ACC112 (cell line): Measurements from ENCODE around the gene RSF1.

Experiments
- H2AFZ ChIP-seq: fragments of 200-600 bp; sonication (generic); one replicate; pipeline ENCODE4 v1.6.0; 2017; ENCODE audit warnings: antibody characterized with exemption, low read length; ENCODE audit not compliant: unreplicated experiment
- H3K27ac ChIP-seq: fragments of 200-600 bp; sonication (generic); 2 replicates; pipeline ENCODE4 v1.5.1; 2014; ENCODE audit warnings: low read depth, mild to moderate bottlenecking, antibody characterized with exemption, low read length, moderate library complexity
- H3K27me3 ChIP-seq: fragments of 200-600 bp; sonication (generic); 2 replicates; pipeline ENCODE4 v1.6.1; 2014; ENCODE audit warnings: mild to moderate bottlenecking, antibody characterized with exemption, low read length, moderate library complexity, mixed read lengths; ENCODE audit not compliant: insufficient read depth
- H3K36me3 ChIP-seq: fragments of 200-600 bp; sonication (generic); 2 replicates; pipeline ENCODE4 v1.6.1; 2016; ENCODE audit warnings: mild to moderate bottlenecking, antibody characterized with exemption, low read length, moderate library complexity, mixed read lengths; ENCODE audit not compliant: insufficient read depth
- H3K4me1 ChIP-seq: fragments of 200-600 bp; sonication (generic); one replicate; pipeline ENCODE4 v1.6.1; 2016; ENCODE audit warnings: low read length, mixed read lengths; ENCODE audit not compliant: insufficient read depth, unreplicated experiment, control insufficient read depth
- H3K4me3 ChIP-seq: fragments of 200-600 bp; sonication (generic); 2 replicates; pipeline ENCODE4 v1.5.1; 2014; ENCODE audit warnings: mild to moderate bottlenecking, low read depth, low read length
- H3K79me2 ChIP-seq: fragments of 200-600 bp; sonication (generic); one replicate; pipeline ENCODE4 v1.6.0; 2016; ENCODE audit warnings: low read length; ENCODE audit not compliant: control insufficient read depth, unreplicated experiment, insufficient read depth

The RSF1 gene

GRCh38 chr11:77630157-77630710, 190.3 kb downstream of the RSF1 start:
- Histone ChIP-seq H3K27ac (no peak overlapping the region), H3K4me3 (no peak overlapping the region), H3K36me3 (peaks cover 18% of the 10 kb centered on the region), H3K79me2 (peaks cover 64% of the 10 kb centered on the region), H3K27me3 (no peaks in the 10 kb centered on the region), H2AFZ (no peak overlapping the region), H3K4me1 (no peaks in the 10 kb centered on the region)

- H3K4me1 ChIP-seq, result peaks cover 7% of the 10 kb centered on the region
- H3K4me3 ChIP-seq, result no peak overlapping the region
- H3K27ac ChIP-seq, result no peak overlapping the region
- peaks cover 28% of the 10 kb centered on the region for H3K36me3 ChIP-seq
- H3K27me3 ChIP-seq, result no peaks in the 10 kb centered on the region
- H2AFZ ChIP-seq, result no peak overlapping the region
- no peaks in the 10 kb centered on the region for H3K79me2 ChIP-seq
Measured at GRCh38 chr11:77619576-77620198, 200.8 kb downstream of the RSF1 start.

GRCh38 chr11:77617892-77618291, 202.6 kb downstream of the RSF1 start:
- no peak overlapping the region for H3K27ac ChIP-seq

GRCh38 chr11:77611921-77612320, 208.6 kb downstream of the RSF1 start:
- Histone ChIP-seq H3K79me2 (no peaks in the 10 kb centered on the region), H3K27ac (no peak overlapping the region), H3K27me3 (no peaks in the 10 kb centered on the region), H3K36me3 (peaks cover 39% of the 10 kb centered on the region), H3K4me3 (no peak overlapping the region), H2AFZ (no peak overlapping the region), H3K4me1 (no peaks in the 10 kb centered on the region)

More at GRCh38 chr11:77617892-77618291, 202.6 kb downstream of the RSF1 start:
- Histone ChIP-seq H3K4me1 (peaks cover 7% of the 10 kb centered on the region), H2AFZ (no peak overlapping the region), H3K36me3 (peaks cover 40% of the 10 kb centered on the region), H3K79me2 (no peaks in the 10 kb centered on the region), H3K27me3 (no peaks in the 10 kb centered on the region), H3K4me3 (no peak overlapping the region)
